Fibroblast of skin of right quadriceps (primary cell): ENCODE data around the gene PAQR6.

Source experiments
- DNase-seq: peaks from one replicate; pipeline ENCODE4 v3.0.0-alpha.2; 2013

PAQR6 gene

GRCh38 chr1:156193488-156194299 lies 54.2 kb downstream of the PAQR6 start, which contains the start of gene SLC25A44:
SLC25A44 (plus strand) TSS chr1:156194104; CDS start chr1:156199848, 5,744 bp downstream.
- DNase-seq: peak; percentile 99
